Omental fat pad (tissue), 4 donors: ENCODE results near the gene IMPG2. TPM values are rescaled to one million over a fixed set of nuclear protein-coding genes. Genes with fewer than 3 reads are reported as not detected.

ENCODE experiments used
- ATAC-seq: fragments of 150-250 bp; one replicate; pipeline ENCODE4 v1.9.1; 2016; ENCODE audit warnings: mild to moderate bottlenecking, moderate library complexity; ENCODE audit not compliant: low FRiP score
- DNase-seq: peaks from one replicate; pipeline ENCODE4 v3.0.0-alpha.2; 2019; ENCODE audit warnings: low spot score
- CTCF ChIP-seq, 3 donors: fragments of 450-650 bp; IDR thresholded peaks; one replicate each; pipeline ENCODE4 v1.5.1; 2016 to 2017; ENCODE audit warnings: antibody characterized with exemption in 3 of 3, mild to moderate bottlenecking in 3 of 3, moderate library complexity in 2 of 3
- total RNA-seq, 4 donors: library from RNA; depleted of rRNA; stranded (reverse); fragments of >200 nt; gene quantifications; one replicate each; pipeline ENCODE4 v1.1.0, GENCODE V29; 2016

Gene IMPG2
- total RNA-seq, 4 donors from 2014 or later, result 0.13 to 0.56 (median 0.28) TPM

GRCh38 chr3:101193957-101194356 lies 126.4 kb downstream of the IMPG2 start:
- no peak for DNase-seq
- no peak for TF ChIP-seq CTCF (IDR thresholded peaks at IDR 0.05)
- ATAC-seq, result no peak

- DNase-seq, result no peak
- no peak for ATAC-seq
- no peak for TF ChIP-seq CTCF (IDR thresholded peaks at IDR 0.05)
Observed at GRCh38 chr3:101189796-101190195, 130.6 kb downstream of the IMPG2 start.

GRCh38 chr3:101189176-101189575 lies 131.2 kb downstream of the IMPG2 start:
- DNase-seq, result no peak
- ATAC-seq, result no peak
- TF ChIP-seq CTCF (IDR thresholded peaks at IDR 0.05), result no peak

- ATAC-seq (no peak), DNase-seq (no peak)
- no peak for TF ChIP-seq CTCF (IDR thresholded peaks at IDR 0.05)
Observed at GRCh38 chr3:101185341-101185740, 135.0 kb downstream of the IMPG2 start.

- ATAC-seq (no peak), DNase-seq (no peak)
Observed at GRCh38 chr3:101184111-101184510, 136.3 kb downstream of the IMPG2 start.

GRCh38 chr3:101183151-101183550 lies 137.2 kb downstream of the IMPG2 start:
- ATAC-seq, result no peak
- DNase-seq, result no peak
- no peak for TF ChIP-seq CTCF (IDR thresholded peaks at IDR 0.05)

More at GRCh38 chr3:101184111-101184510, 136.3 kb downstream of the IMPG2 start:
- TF ChIP-seq CTCF (IDR thresholded peaks at IDR 0.05), result no peak

- no peak for TF ChIP-seq CTCF (IDR thresholded peaks at IDR 0.05)
- DNase-seq, result no peak
- ATAC-seq, result no peak
Observed at GRCh38 chr3:101182734-101183133, 137.6 kb downstream of the IMPG2 start.
